Inflammatory macrophage treated with lipopolysaccharide for 4 hours (primary cell): ENCODE measurements around the gene POMC.

Source experiments
- DNase-seq: peaks from one replicate; pipeline ENCODE4 v3.0.0-alpha.2; 2020

POMC gene

DNA sequence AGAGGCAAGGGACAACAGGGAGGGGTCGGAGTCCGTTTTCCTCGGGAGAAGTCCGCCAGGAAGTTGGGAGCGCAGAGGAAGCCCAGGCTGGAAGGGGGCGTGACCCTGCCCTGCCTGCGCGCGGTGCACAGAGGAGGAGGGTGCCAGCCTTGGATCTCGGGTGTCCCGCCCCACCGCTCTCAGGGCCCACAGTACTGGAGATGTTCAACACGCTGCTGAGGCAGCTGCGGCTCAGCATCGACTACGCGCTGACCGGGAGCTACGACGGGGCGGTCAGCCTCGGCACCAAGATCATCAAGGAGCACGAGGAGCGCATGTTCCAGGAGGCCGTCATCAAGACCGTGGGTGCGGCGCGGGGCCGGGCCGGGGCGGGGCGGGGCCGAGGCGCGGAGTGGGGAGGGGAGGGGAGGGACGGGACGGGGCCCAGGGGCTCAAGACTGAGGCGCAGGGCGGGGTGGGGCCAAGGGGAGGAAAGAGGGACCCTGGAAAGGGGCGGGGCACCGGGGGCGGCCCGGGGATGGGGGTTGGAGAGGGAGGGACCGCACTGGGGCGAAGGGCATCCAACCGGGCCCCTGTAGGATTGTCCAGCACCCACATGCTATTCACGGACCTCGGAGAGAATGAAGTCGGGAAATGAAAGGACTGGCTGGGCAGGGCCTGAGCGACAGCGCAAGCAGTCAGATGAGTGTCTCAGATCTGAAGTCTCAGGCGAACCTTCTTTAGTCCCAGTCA is 36.6 kb downstream of the POMC start:
- DNase-seq = peak; percentile 39

DNA sequence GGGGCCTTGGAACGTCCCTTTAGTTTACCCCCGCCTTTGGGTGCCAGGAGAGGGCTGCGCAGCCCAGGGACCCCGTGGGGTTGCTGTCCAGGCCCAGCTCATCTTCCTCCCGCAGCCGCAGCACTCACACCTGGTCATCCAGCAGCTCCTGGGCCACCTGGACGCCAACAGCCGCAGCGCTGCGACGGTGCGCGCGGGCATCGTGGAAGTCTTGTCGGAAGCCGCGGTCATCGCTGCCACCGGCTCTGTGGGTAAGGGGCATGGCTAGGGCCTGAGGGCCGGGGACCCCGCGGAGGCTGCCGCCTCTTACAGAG is 37.2 kb downstream of the POMC start:
- no peak for DNase-seq

DNA sequence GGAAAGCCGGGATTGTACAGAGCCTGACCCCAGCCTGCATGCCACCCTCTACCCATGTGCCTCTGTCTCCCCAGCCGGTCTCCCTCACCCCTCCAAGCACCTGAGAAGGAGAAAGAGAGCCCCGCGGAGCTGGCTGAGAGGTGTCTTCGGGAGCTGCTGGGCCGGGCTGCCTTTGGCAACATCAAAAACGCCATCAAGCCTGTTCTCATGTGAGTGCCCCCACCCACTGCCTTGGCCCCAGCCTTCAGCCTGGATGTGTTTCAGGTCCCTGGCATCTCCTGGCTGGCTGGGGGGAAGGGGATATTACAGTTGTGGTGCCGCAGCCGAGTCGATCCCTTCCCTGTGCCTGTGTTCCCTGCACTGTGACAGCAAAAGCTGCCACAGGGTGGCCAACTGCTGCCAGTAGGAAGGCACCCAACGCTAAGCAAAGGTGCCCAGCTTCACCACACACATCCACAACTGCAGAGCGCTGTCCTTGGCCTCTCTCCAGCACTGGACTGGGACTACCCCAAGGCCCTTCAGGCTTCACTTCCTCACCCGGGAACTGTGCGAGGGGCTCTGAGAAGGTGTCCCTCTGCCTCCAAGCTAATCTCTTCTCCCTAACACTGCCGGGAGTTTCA is 38.4 kb downstream of the POMC start:
- DNase-seq = no peak

DNA sequence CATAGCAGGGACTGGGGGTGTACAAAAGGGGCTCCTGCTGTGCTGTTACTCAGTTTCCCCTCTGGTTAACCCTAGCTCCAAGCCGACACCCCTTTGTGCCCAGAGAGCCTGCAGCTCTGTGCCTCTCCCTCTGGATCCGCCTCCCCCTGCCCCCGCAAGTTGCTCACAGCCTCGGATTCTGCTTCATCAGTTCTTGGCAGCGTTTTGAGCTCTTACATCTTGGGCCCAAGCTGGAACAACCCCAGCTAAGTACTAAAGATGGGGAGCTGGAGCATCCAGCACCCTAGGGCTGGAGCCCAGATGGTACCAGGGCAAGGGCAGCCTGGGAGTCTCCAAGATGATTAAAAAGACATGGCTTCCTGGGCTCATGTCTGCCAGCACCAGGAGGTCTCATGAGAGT is 40.7 kb downstream of the POMC start:
- no peak for DNase-seq

DNA sequence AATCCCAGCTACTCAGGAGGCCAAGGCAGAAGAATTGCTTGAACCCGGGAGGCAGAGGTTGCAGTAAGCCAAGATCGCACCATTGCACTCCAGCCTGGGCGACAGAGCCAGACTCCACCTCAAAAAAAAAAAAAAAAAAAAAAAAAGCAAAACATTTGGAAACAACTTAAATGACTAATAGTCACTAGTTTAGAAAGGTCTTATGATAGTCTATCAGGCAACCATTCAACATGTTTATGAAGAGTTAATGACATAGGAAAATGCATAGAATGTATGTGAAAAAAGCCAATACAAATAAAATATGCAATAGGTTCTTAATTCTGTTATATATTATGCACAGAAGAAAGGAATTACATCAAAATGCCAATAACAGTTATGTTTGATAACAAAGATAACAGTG is 41.3 kb downstream of the POMC start:
- peak; percentile 54 for DNase-seq

DNA sequence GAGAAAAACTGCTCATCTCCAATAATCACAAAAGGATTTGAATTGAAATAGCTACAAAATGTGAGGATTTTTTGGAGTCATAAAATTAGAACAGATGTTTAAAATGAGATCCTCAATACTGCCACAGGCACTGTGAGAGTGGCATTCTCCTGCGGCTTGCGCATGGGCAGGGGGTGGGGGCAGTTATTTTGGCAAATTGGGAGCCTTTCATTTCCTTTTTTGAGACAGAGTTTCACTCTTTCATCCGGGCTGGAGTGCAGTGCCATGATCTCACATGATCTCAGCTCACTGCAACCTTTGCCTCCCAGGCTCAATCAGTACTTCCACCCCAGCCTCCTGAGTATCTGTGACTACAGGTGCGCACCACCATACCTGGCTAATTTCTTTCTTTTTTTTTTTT is 42.4 kb downstream of the POMC start:
- peak; percentile 74 for DNase-seq

DNA sequence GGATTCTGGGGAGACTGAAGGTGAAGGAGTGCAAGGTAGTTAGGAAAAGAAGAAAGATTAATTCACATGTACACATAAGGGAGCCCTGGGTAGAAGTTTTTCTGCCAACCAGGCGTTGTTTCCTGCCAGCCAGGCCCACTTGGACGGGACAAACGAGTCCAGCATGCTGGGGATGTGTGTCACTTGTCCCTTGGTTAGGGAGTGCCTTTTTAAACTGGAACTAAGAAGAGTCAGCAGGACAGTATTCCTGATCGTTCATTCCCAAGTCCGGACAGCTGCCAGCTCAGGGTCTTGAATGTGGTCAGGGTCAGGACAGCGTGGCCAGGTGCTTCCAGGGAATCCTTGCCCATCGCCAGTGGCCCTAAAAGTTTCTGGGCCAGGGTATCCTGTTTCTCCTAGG is 43.2 kb downstream of the POMC start:
- DNase-seq = no peak

DNA sequence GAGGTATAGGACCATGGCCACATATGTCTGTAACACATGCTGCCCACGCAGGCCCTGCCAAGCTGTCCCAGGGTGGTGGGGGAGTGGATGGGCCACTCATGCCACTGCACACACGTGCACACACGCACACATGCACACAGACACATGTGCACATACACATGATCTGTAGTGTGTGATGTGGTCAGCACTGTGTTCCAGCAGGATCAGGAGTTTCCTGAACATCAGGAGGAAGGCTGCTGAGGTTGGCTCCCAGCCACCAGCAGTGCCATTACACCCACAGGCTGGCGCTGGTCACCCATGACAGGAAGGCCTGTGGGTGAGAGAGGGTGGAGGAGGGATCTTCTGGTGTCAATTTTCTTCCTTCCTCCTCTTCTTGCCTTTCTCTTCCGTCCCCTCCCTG is 44.7 kb downstream of the POMC start:
- peak; percentile 60 for DNase-seq

DNA sequence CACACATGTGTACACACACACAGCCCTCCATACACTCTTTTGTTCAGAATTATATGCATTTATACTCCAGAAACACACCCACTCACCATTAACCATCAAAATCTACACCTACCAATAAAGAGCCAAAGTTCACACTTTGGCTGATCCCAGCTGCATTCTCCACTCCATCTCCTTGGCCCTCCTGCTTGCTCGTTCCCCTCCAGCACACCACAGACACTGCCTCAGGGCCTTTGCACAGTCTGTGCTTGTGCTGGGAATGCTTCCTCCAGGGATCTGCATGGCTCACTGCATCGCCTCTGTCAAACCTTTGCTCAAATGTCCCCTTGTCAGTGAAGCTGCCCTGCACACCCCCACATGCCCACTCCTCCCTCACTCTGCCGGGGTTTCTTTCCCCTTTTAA is 46.0 kb downstream of the POMC start:
- DNase-seq = no peak

DNA sequence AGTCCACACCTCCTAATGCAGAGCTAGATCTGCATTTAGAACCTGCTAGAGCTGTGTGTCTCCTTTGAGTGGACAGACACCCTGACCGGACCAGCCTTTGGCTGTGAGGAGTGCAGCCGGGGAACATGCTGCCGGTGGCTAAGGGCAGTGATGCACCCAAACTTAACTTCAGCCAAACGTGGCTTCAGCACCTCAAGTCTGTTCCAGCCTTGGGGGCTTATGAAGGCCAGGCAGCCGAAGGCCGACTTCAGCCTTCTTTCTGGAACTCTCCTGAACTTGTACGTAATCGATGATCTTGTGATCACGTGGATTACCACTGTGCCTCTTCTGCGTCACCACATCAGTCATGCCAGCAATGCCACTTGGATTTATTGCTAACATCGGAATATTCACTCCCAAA is 49.1 kb downstream of the POMC start:
- no peak for DNase-seq

DNA sequence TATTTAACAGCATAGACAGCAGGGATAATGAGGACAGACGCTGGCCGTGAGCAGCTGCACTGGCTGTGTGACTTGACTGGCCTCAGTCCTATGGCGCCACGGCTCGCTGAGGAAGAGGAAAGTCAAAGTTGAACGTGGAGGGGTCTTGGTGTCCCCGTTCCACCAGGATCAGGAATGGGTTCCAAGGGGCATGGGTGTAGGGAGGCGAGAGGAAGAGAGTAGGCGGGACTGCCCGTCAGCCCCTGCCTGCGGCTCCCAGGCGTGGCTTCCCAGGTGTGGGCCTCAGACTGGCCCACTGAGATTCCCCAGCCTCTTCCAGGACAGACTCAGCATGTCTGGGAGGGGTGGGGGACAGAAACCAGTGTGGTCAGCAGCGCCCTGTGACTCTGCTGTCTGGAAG is 51.4 kb downstream of the POMC start:
- DNase-seq = no peak

DNA sequence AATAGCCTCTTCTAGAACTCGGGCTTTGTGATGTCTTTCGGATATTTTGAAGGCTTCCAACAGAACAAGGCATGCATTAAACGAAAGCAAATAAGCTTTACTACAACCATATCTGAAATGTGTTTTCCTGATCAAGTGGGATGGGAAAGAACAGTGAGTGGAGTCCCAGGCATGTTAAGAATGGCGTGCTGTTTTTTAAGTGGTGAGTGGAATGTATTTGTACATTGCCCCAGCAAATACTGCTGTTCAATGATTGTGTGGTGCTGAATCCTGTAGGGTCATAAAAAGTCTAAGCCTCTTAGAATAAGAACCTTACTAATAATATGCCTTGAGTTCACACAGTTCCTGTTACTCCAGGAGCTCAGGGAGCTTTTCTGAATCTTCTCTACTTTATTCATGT is 52.5 kb downstream of the POMC start:
- no peak for DNase-seq

DNA sequence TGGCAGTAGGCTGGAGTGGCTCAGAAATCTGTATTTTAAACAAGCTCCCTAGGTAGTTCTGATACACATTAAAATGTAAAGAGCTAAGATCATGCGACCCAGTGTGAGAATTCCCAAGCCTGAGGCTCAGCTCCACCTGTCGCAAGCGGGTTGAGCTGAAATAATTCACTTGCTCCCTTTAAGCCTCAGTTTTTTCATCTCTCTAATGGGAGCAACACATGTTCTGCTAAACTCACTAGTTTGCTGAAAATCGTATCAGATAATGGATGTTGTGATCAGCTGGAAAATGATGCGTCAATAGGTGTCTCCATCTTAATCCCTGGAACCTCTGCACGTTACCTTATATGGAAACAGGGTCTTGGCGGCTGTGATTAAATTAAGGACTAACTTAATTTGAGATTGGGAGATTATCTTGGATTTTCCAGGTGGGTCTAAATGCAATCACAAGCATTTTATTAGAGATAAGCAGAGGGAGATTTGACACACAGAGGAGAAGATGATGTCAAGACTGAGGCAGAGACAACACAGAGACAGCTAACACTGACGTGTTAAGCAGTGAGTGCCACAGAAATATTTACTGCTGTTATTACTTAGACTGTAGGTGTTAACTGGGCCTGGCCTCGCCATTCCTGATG is 53.0 kb downstream of the POMC start:
- no peak for DNase-seq

DNA sequence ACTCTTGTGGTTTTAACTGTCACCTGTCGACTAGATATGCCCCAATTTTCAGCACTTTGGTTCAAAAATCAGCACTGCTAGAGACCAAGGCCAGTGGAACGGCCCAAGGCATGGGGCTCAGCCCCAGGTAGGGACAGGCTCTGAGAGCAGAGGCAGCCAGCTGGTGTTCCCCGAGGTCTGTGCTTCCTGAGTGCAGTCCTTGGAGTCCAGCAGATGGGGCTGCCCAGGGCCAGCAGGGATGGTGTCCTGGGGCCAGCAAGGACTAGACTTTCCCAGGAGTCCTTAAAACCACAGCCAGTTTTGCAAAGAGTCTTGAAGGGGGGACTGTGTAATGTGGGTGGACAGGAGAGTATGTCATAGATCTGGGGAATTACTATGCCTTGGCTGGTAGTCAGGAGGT is 56.3 kb downstream of the POMC start:
- DNase-seq = no peak
